ENCODE results near the gene HSD17B11. TPM values are rescaled to one million over a fixed set of nuclear protein-coding genes. Genes with fewer than 3 reads are reported as not detected.

The HSD17B11 gene
- total and polyA plus RNA-seq, 2 donors (not counting 1 experiment from before 2014, with no cell fraction given): 60.5 to 64.1 TPM

- Histone ChIP-seq H2AFZ (ENCODE audit: low read length) (no peak overlapping the region), H3K4me2 (ENCODE audit: extremely low read depth, insufficient read depth, low read length) (no peak overlapping the region), H3K79me2 (ENCODE audit: control insufficient read depth, insufficient read depth, low read length) (peaks cover 30% of the 10 kb centered on the region), H4K20me1 (ENCODE audit: control insufficient read depth, extremely low read depth, insufficient read depth, low read length) (no peaks in the 10 kb centered on the region), H3K4me3 (replicated peaks in 1 of 4; ENCODE audit: control extremely low read depth in 1 of 4, insufficient read depth in 1 of 4, low read depth in 3 of 4, low read length in 4 of 4) (no peak overlapping the region), H3K9me3 (ENCODE audit: control insufficient read depth, insufficient read depth, low read depth, low read length) (no peaks in the 10 kb centered on the region), H3K27me3 (ENCODE audit: control insufficient read depth, insufficient read depth, low read length) (no peaks in the 10 kb centered on the region), H3K27ac (ENCODE audit: insufficient read depth, low read length) (no peak overlapping the region), H3K4me1 (ENCODE audit: control insufficient read depth, extremely low read depth, insufficient read depth, low read length) (peaks cover 2% of the 10 kb centered on the region), H3K9ac (ENCODE audit: insufficient read depth, low read length) (no peak overlapping the region), H3K36me3 (ENCODE audit: control insufficient read depth, insufficient read depth, low read length) (no peaks in the 10 kb centered on the region)
- DNase-seq (ENCODE audit: low read depth in 2 of 2): no peak
- TF ChIP-seq CTCF (conservative IDR thresholded peaks at IDR 0.05 in 1 of 2, IDR thresholded peaks at IDR 0.05 in 1 of 2; ENCODE audit: low read depth in 1 of 2, low read length in 2 of 2) (no peak), EZH2 (IDR thresholded peaks at IDR 0.05; ENCODE audit: low read length, missing control alignments) (no peak)
These were observed 38.0 kb upstream of the HSD17B11 start for GRCh38 chr4:87428979-87429378.

GRCh38 chr4:87427518-87427868 lies 36.5 kb upstream of the HSD17B11 start:
- Histone ChIP-seq H3K27me3 (ENCODE audit: control insufficient read depth, insufficient read depth, low read length) (no peaks in the 10 kb centered on the region), H3K4me2 (ENCODE audit: extremely low read depth, insufficient read depth, low read length) (no peak overlapping the region), H3K9me3 (ENCODE audit: control insufficient read depth, insufficient read depth, low read depth, low read length) (no peaks in the 10 kb centered on the region), H3K4me3 (replicated peaks in 1 of 4; ENCODE audit: control extremely low read depth in 1 of 4, insufficient read depth in 1 of 4, low read depth in 3 of 4, low read length in 4 of 4) (no peak overlapping the region), H3K9ac (ENCODE audit: insufficient read depth, low read length) (no peak overlapping the region), H3K27ac (ENCODE audit: insufficient read depth, low read length) (no peak overlapping the region), H2AFZ (ENCODE audit: low read length) (no peak overlapping the region), H3K79me2 (ENCODE audit: control insufficient read depth, insufficient read depth, low read length) (peaks cover 34% of the 10 kb centered on the region), H3K36me3 (ENCODE audit: control insufficient read depth, insufficient read depth, low read length) (no peaks in the 10 kb centered on the region), H3K4me1 (ENCODE audit: control insufficient read depth, extremely low read depth, insufficient read depth, low read length) (peaks cover 5% of the 10 kb centered on the region), H4K20me1 (ENCODE audit: control insufficient read depth, extremely low read depth, insufficient read depth, low read length) (no peaks in the 10 kb centered on the region)
- TF ChIP-seq CTCF (conservative IDR thresholded peaks at IDR 0.05 in 1 of 2, IDR thresholded peaks at IDR 0.05 in 1 of 2; ENCODE audit: low read depth in 1 of 2, low read length in 2 of 2) (no peak), EZH2 (IDR thresholded peaks at IDR 0.05; ENCODE audit: low read length, missing control alignments) (no peak)
- no peak for DNase-seq (ENCODE audit: low read depth in 2 of 2)

- DNase-seq (ENCODE audit: low read depth in 2 of 2): no peak
- H4K20me1 ChIP-seq (ENCODE audit: control insufficient read depth, extremely low read depth, insufficient read depth, low read length): no peaks in the 10 kb centered on the region
- peaks cover 34% of the 10 kb centered on the region for H3K79me2 ChIP-seq (ENCODE audit: control insufficient read depth, insufficient read depth, low read length)
These were observed 36.0 kb upstream of the HSD17B11 start for GRCh38 chr4:87426865-87427517.

More at GRCh38 chr4:87426865-87427517, 36.0 kb upstream of the HSD17B11 start:
- Histone ChIP-seq H2AFZ (ENCODE audit: low read length) (no peak overlapping the region), H3K36me3 (ENCODE audit: control insufficient read depth, insufficient read depth, low read length) (no peaks in the 10 kb centered on the region), H3K4me2 (ENCODE audit: extremely low read depth, insufficient read depth, low read length) (no peak overlapping the region), H3K27me3 (ENCODE audit: control insufficient read depth, insufficient read depth, low read length) (no peaks in the 10 kb centered on the region), H3K9ac (ENCODE audit: insufficient read depth, low read length) (no peak overlapping the region), H3K27ac (ENCODE audit: insufficient read depth, low read length) (no peak overlapping the region), H3K4me3 (replicated peaks in 1 of 4; ENCODE audit: control extremely low read depth in 1 of 4, insufficient read depth in 1 of 4, low read depth in 3 of 4, low read length in 4 of 4) (no peak overlapping the region), H3K9me3 (ENCODE audit: control insufficient read depth, insufficient read depth, low read depth, low read length) (no peaks in the 10 kb centered on the region), H3K4me1 (ENCODE audit: control insufficient read depth, extremely low read depth, insufficient read depth, low read length) (peaks cover 5% of the 10 kb centered on the region)
- TF ChIP-seq CTCF (conservative IDR thresholded peaks at IDR 0.05 in 1 of 2, IDR thresholded peaks at IDR 0.05 in 1 of 2; ENCODE audit: low read depth in 1 of 2, low read length in 2 of 2) (no peak), EZH2 (IDR thresholded peaks at IDR 0.05; ENCODE audit: low read length, missing control alignments) (no peak)

Data from fibroblast of lung (primary cell).